GM21423 (cell line): ENCODE results near the gene ZNF285.
A peak's percentile ranks its signal among the peaks of the same experiment; 100 is the strongest.
"Not testable (repeated sequence)": the region's sequence is repeated elsewhere in the genome, so short reads cannot be mapped to it uniquely, and the experiment has no call there.

Source experiments
- ATAC-seq: cut with Tn5 transposase; IDR thresholded peaks from one replicate; pipeline ENCODE4 v1.9.1; 2021; ENCODE audit warnings: mild to moderate bottlenecking, moderate library complexity; ENCODE audit not compliant: unreplicated experiment

ZNF285 gene

DNA sequence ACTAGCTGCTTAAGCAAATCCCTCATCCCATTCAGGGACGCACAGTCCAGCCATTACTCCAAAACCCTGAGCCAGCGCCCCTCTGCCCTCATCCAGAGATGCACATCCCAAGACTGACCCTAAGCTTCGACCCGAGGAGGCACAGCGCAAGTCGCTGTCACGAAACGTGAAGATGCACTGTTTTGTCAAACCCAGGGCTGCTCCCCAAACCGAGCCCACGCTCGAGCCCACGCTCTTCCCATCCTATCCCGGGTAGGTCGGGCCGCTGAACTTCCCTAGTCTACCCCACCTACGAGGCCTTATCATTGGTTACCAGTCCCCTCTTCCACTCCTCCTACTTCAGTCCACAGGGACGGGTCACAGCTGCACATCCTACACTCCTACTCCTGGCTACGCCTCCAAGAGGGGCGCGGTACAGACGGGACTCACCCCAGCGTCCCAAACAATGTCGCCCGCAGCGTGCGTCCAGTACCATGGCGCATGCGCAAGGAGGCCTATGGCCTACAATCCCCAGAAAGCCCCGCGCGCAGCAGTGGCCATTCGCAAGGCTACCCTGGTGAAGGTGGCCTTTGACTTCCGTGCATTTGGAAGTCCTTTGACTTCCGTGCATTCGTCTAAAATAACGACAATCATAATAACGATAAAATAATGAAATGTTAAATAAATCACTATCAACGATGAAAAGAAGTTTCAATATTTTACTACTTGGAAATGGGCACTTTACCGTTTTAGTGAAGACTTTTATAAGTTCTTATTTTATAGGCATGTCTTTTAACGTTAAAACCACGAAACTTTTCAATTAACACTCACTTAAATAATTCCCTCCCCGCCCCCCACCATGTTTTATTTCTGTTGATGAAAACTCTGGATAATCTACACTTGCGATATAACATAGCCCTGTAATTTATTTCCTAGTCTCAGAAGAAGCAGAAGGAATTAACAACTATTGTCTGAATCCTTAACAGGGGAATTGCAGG, at the start of gene ZNF285:
TSS of gene ZNF285 (minus strand) at position 470 of the 977 bp plus-strand sequence. CDS start 4,395 bp downstream, outside the sequence.
- ATAC-seq: peak; percentile 87

DNA sequence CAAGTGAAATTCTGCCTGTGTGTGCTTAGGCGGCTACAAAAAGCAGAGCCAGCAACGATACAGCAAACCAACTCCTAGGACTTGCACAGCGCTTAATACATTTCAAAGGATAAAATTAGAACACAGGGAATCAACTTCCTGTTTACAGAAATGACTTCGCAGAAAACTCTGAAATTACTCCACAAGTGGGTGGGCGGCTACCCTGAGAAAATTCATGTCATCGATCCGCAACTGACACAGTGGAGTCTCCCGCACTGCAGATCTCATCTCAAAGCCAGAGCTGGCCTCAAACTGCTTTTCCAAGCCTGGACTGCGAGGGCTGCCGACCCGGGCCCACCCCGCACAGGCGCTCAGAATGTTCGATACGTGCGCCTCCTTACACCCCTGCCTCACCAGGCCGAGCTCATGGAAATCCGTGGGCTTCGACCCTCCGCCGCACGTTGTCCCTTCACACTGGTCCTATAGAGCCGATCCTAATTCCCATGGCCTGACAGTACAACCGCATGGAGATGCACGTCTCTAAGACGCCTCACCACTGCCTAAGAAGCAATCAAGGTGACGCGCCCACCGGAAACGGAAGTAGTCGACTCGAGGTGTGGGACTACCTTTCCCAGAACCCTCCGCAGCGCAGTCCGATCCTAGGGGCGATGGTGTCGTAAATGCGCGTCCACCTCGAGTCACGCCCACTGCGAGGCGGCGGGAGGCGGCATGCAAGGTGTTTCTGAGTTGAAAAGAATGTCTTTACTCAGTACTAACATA, 46.7 kb upstream of the ZNF285 start, which contains the start of gene ZNF229:
TSS of gene ZNF229 (minus strand) at position 557 of the 759 bp plus-strand sequence. CDS start 5,625 bp downstream, outside the sequence.
- ATAC-seq: no peak

DNA sequence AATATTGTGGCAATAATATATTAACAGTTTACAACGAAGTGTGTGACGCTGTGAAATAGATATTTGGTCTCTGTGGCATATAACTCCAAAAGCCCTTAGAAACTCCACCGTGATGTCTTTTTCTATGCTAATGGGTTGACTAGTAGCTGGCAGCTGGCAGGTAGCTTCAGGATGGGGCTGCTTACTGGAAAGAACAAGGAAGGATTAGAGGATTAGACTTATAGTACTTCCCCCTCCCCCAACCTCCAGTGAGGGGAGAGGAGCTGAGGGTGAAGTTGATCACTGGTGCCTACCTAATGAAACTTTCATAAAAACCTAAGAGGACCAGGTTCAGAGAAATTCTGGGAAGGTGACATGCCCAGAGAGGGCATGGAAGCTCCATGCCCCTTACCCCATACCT, 37.0 kb upstream of the ZNF285 start:
- no peak for ATAC-seq

DNA sequence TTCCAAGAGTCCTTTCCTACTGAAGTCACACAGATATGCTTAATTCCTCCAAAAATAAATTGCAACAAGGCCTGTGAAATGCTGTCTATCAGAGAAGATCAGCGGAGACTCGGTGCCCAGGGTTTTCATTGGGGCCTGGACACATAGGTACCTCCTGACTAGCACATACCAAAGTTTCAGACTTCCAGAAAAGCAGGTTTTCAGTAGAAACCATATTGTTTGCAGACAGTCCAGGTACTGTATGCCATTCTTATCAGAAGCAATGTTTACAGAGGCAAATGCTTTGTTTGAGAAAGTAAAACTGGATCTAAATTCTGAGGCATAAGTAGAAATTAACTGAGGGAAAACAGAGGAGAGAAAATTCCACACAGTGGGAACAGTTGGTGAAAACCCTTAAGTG, 34.0 kb upstream of the ZNF285 start:
- ATAC-seq: no peak

DNA sequence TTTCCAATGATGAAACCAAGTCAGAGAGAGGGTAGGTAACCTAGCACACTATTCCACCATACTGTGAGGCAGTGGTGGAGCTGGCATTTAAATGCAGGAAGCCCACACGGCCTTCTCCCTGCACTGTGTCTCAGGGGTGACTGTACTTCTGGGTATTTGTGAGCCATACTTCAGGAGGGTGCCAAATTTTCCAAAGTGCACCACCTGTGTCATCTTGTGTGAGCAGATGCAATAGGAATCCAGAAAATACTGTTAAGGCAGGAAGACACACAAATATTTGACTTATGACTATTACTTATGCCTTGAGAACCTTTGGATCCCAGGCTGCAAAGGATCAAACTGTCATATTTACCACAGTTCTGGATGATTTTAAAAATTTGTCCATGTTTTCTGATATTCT, 29.5 kb upstream of the ZNF285 start:
- ATAC-seq: no peak

DNA sequence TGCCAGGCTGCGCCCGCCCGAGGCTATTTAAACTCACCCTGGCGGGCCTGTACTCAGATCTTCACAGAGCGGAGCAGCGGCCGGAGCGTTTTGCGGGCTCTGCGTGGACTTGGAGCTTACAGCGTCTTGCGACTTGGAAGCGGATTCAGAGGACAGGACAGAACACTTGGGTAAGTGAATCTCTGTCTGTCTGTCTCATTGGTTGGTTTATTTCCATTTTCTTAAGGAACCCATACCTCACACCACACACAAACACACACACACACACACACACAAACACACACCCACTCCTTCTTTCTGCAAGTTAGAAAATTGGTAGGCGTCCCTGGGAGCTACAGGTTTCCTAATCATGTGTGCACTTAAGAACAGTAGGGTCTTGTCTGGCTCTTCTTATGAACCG, 14.1 kb upstream of the ZNF285 start:
- not testable (repeated sequence) for ATAC-seq

DNA sequence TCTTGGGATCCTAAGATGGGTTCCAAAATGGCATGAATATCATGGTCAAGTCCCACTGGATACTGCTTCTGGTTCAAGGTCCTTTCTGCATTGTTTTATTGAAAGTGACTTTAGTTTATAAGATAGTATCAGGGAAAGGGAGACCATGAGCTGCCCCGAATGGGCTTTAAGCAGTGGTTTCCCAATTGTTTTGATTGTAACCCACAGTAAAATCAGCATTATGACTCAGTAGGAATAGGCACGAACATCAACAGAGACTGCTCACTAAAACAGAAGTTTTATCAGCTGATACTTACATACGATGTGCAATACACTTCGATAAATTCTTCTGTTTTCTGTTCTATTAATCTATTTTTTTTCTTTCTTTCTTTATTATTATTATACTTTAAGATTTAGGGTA, 12.1 kb downstream of the ZNF285 start:
- ATAC-seq: not testable (repeated sequence)

DNA sequence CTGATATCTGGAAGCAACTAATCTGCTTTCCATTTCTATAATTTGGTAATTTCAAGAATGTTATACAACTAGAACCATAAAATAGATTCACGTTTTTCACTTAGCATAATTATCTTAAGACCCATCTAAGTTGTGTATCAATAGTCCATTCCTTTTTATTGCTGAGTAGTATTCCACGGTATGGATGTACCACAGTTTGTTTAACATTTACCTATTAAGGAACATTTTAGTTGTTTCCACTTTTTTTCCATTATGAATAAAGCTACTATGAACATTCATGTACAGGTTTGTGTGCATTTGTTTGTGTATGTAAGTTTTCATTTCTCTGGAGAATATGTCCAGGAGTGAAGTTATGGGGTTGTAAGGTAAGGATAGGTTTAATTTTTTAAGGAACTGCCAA, 26.6 kb downstream of the ZNF285 start:
- no peak for ATAC-seq

DNA sequence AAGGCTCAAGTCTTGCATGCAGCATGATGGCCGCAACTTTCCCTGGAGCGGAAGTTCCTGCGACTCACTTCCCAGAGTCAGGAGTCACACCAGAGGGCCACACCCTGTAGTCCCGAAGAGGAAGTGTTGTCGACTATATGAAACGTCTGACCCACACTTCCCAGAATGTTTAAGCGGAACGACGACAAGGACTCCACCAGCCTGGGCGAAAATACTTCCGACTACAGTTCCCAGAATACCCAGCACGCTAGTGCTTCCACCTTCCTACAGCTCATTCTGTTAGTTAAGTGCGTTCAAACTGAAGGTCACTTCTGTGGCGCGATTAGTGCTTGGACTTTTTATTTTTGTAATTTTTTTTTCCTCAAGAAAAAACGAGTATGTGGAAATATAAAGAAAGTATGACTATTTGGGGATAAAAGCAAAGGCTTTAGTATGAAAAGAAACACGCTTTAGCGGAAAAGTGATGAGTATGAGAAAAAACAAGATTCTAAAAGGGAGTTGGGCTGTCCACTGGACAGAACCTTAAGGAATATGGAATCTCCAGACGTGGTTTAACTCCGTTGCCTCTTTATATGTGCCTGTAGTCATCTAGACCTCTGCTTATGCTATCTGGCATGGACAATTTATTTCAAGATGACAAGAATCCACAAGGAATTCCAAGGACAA, 29.5 kb downstream of the ZNF285 start:
- ATAC-seq: no peak

DNA sequence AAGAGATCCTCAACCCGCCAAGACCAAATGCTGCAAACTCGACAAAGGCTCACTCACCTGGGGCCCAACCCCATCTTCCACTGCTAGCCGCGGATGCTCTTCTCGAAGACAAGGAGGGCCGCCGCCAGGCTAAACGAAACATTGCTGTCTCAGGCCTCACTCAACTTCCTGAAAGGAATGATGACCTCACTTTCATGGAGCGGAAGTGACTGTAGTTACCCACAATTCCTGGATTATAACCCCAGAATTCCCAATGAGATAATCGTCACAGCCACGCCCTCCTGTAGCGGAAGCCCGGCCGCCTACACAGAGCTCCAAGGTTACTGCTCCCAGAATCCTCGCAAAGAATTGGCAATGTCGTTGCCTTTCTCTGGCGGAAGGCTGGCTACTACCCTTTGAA, 34.4 kb downstream of the ZNF285 start:
- no peak for ATAC-seq

DNA sequence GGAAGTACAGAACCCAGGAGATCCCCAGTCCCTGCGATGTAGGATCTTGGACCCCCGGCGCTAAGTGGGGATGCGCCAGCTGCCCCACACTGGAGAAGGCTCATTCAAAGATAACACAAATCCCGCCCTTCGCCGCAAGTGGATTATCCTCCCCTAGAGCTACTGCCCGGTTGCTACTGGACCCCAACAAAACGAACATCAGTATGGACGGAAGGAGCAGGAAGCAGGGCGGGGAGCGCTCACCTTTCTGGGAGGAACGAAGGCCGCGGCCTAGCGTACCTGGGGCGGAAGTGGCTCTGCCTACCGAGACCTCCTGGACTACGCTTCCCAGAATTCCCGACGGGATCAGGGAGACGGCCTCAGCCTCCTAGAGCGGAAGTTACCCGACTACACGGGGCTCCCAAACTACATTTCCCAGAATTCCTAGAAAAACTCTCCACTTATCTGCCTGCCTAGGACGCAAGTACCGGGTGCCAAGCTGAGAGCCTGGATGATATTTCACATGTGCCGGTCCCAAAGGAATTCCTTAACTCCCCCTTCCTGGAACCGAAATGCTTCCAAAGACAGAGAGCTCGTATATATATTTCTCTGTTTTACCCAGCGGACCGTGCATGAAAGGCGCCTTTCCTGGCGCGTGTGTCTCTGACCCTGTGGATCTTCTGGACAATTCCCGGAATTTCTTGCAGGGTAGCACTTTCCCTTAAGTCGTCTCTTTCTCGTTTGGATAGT, 44.9 kb downstream of the ZNF285 start, which contains the start of gene ZNF112:
TSS of gene ZNF112 (minus strand) at position 298 of the 729 bp plus-strand sequence. CDS start 16,141 bp downstream, outside the sequence.
- no peak for ATAC-seq

DNA sequence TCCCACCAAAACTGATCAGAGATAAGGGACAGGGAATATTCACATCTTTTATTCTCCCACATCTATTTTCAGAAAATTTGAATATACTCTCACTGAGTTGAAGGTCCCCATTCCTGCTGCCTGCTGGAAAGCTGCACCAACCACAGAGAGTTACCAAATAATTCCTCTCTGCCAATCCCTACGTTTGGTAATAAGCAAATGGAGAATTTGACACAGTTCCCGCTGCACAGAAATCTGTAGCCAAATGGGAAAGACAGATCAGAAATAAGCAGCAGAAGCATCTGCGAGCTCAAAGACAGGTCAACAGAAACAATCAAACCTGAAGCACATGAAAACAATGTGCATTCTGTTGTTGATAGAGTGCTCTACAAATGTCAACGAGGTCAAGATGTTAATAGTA, 54.9 kb downstream of the ZNF285 start:
- no peak for ATAC-seq

DNA sequence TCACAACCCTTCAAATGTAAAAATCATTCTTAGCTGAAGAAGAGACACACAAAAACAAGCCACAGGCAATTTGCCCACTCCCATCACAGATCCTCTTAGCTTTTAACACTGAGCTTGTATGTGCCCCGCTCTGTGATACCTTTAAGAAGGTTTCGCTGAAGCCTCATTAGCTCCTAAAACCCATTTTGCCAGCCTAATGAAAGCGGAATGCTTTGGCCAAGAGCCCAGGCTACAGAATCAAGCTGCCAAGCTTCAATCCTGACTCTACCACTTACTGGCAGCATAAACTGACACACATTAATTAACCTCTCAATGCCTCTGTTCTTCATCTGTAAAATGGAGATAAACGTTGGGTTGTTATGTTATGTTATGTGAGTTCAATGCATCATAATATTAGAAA, 55.4 kb downstream of the ZNF285 start:
- no peak for ATAC-seq

DNA sequence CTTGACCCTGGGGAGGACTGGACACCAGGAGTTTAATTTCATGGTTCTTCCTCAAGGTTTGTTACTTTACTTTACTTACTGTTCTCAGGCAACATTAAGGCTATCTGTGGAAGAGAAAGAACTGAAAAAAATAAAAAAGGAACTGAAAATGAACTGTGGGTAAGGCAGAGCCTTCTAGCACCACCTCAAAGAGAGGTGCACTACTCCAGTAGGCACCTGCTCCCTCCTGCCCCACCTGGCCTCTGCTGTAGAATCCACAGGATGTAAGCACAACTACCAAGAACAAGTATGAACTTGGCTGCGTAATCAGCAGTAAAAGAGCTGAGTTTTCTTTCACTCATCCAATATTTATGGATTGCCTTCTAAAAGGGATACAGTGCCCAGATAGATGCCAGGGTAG, 57.2 kb downstream of the ZNF285 start:
- no peak for ATAC-seq

DNA sequence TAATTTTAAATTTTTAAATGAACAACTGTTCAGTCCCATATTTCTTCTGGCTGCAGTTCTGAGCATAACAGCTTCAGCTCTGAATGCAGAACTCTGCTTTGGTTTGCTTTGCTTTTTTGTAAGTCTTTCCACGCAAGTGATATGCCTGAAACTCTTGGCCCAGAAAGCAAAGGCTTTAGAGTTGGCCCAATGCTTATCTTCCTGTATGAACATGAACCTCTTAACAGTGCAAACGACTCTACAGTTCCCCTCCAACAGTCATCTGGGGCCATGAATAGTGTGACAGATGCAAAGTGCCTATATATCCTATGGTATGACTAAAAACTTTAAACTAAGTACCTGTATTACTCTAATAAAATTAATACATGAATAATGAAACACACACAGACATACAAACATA, 59.6 kb downstream of the ZNF285 start:
- ATAC-seq: no peak

DNA sequence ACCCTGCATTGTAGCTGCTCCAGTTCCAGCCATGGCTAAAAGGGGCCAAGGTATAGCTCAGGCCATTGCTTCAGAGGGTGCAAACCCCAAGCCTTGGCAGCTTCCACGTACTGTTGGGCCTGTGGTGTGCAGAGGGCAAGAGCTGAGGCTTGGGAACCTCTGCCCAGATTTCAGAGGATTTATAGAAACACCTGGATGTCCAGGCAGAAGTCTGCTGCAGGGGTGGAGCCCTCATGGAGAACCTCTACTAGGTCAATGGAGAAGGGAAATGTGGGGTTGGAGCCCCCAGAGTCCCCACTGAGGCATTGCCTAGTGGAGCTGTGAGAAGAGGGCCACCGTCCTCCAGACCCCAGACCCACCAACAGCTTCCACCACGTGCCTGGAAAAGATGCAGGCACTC, 66.8 kb downstream of the ZNF285 start:
- ATAC-seq: not testable (repeated sequence)
